ENCODE results near the gene RNF157. TPM values are rescaled to one million over a fixed set of nuclear protein-coding genes. Genes with fewer than 3 reads are reported as not detected.

Gene RNF157
- total RNA-seq, 1 donor from 2014 or later: 28.0 TPM

DNA sequence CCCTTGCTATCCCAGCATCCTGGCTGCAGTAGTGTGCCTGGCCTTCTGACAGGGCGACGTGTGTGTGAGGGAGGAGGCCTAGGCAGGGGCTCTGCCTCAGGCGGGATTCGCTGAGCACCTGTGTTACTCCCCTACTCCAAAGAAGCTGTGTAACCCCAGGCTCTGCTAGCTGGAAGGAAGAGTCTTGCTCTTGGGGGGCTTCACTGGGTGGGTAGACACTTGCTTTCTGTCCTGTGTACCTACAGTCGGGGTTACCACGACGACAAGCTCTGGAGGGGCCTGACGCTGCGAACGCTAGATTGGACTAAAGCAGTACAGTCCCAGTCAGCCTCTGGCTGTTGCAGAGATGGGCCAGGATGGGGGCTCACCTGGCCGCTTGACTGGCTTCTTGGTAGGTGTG lies 146.2 kb downstream of the RNF157 start:
- DNase-seq (ENCODE audit: low spot score): no peak

DNA sequence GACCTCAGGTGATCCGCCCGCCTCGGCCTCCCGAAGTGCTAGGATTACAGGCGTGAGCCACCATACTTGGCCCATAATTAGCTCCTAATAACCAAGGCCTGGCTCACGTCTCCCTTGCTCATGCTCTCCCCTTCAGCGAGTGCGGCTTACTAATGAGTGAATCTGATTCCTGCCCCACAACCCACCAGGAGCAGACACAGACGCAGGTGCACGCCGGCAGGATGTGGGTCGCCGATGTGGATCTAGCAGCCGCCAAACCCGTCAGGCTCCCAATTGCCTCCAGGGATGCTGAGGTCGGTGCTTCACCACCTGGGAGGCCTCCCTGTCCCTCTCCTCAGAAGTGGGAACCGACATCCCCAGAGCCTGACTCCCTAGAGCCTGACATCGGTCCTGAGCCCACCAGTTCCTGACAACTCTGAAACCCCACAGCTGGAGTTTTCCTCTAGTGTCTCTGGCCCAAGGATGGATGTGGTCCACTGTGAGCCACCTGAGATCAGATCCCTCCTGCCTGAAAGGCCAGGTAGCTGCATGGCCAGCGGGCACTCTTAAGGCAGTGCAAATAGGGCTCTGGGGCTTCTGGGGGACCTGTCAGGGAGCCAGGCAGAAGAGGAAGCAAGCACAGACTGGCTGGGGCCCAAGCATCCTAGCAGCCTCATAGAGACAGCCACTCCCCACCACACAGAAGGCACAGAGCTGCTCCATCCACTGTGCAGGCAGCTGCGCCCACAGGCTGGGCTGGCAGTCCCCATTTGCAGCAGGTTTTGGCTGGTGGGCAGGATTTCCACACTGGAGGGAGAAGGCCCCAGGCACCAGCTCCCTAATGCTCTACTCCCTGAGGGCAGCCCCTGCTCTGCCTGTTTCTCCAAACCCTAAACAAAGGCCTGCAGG lies 147.5 kb downstream of the RNF157 start:
- DNase-seq (ENCODE audit: low spot score): no peak

Small RNA genes lying within 50 kb of the gene (microRNA-seq; reads per million reads assigned to microRNA genes)
- gene MIR6868 (ENCODE audit: borderline number of aligned reads): 2.2 reads per million

Other genes with a start within 250 kb of the RNF157 start
- 4.3 TPM for gene CDK3, start 239.6 kb downstream of the RNF157 start, total RNA-seq
- 0.16 TPM for gene EVPL, start 213.2 kb downstream of the RNF157 start, total RNA-seq
- 69.1 TPM for gene SRP68, start 168.0 kb downstream of the RNF157 start, total RNA-seq
- gene GALR2, start 165.7 kb downstream of the RNF157 start, total RNA-seq: not detected
- gene ZACN, start 161.3 kb downstream of the RNF157 start, total RNA-seq: not detected
- gene EXOC7, start 136.7 kb downstream of the RNF157 start, total RNA-seq: 117 TPM
- gene FOXJ1, start 99.2 kb downstream of the RNF157 start, total RNA-seq: 0.16 TPM
- 59.2 TPM for gene UBALD2, start 24.9 kb upstream of the RNF157 start, total RNA-seq
- gene QRICH2, start 67.8 kb upstream of the RNF157 start, total RNA-seq: 1.3 TPM
- 38.2 TPM for gene PRPSAP1, start 113.4 kb upstream of the RNF157 start, total RNA-seq
- gene SPHK1, start 144.1 kb upstream of the RNF157 start, total RNA-seq: 26.5 TPM
- 20.4 TPM for gene UBE2O, start 212.7 kb upstream of the RNF157 start, total RNA-seq
- not detected for gene AANAT, start 227.1 kb upstream of the RNF157 start, total RNA-seq